Trophoblast cell (in vitro differentiated cells and primary cell): ENCODE data around the gene KLRF1. TPM values are rescaled to one million over a fixed set of nuclear protein-coding genes. Genes with fewer than 3 reads are reported as not detected.

Experiments used
- DNase-seq, 2 donors: peaks; one replicate each; pipeline ENCODE4 v3.0.0-alpha.2; 2016
- H2AFZ ChIP-seq: 2 replicates; pipeline ENCODE4 v1.6.1; 2013; ENCODE audit warnings: low read length, moderate library complexity, mild to moderate bottlenecking; ENCODE audit not compliant: insufficient read depth, poor library complexity
- H2AK5ac ChIP-seq: 2 replicates; pipeline ENCODE4 v1.6.1; 2013; ENCODE audit warnings: mild to moderate bottlenecking, low read length
- H2BK120ac ChIP-seq: 2 replicates; pipeline ENCODE4 v1.6.1; 2013; ENCODE audit warnings: low read length, mild to moderate bottlenecking, moderate library complexity; ENCODE audit not compliant: insufficient read depth, poor library complexity
- H2BK12ac ChIP-seq: 2 replicates; pipeline ENCODE4 v1.6.1; 2013; ENCODE audit warnings: mild to moderate bottlenecking, low read length, moderate library complexity
- H2BK5ac ChIP-seq: 2 replicates; pipeline ENCODE4 v1.6.1; 2013; ENCODE audit warnings: low read length, low read depth, moderate library complexity, mild to moderate bottlenecking; ENCODE audit not compliant: poor library complexity
- H3K14ac ChIP-seq: 2 replicates; pipeline ENCODE4 v1.6.1; 2013; ENCODE audit warnings: mild to moderate bottlenecking, low read length
- H3K18ac ChIP-seq: 2 replicates; pipeline ENCODE4 v1.6.1; 2013; ENCODE audit warnings: mild to moderate bottlenecking, low read length
- H3K23ac ChIP-seq: 2 replicates; pipeline ENCODE4 v1.6.1; 2013; ENCODE audit warnings: low read length
- H3K27ac ChIP-seq: 2 replicates; pipeline ENCODE4 v1.5.1; 2013; ENCODE audit warnings: low read depth, mild to moderate bottlenecking, inconsistent platforms, low read length, moderate library complexity
- H3K27me3 ChIP-seq: 2 replicates; pipeline ENCODE4 v1.6.1; 2013; ENCODE audit warnings: inconsistent platforms, mild to moderate bottlenecking, low read length, moderate library complexity; ENCODE audit not compliant: insufficient read depth
- H3K36me3 ChIP-seq, 2 experiments: 1 replicate in 1 of 2; 2 replicates in 1 of 2; pipeline ENCODE4 v1.6.1; 2013; ENCODE audit warnings: low read length in 2 of 2, mild to moderate bottlenecking in 2 of 2, moderate library complexity in 1 of 2; ENCODE audit not compliant: insufficient read depth in 2 of 2, control insufficient read depth in 1 of 2
- H3K4ac ChIP-seq: 2 replicates; pipeline ENCODE4 v1.6.1; 2013; ENCODE audit warnings: low read depth, mild to moderate bottlenecking, low read length, moderate library complexity
- H3K4me1 ChIP-seq, 2 experiments: 1 replicate in 1 of 2; 2 replicates in 1 of 2; pipeline ENCODE4 v1.6.1; 2013; ENCODE audit warnings: low read length in 2 of 2, mild to moderate bottlenecking in 2 of 2, moderate library complexity in 1 of 2; ENCODE audit not compliant: insufficient read depth in 2 of 2, control insufficient read depth in 1 of 2
- H3K4me2 ChIP-seq: 2 replicates; pipeline ENCODE4 v1.6.1; 2013; ENCODE audit warnings: inconsistent platforms, mild to moderate bottlenecking, low read length, moderate library complexity
- H3K4me3 ChIP-seq: 2 replicates; pipeline ENCODE4 v1.5.1; 2013; ENCODE audit warnings: mild to moderate bottlenecking, low read depth, low read length, inconsistent platforms
- H3K79me1 ChIP-seq: one replicate; pipeline ENCODE4 v1.6.1; 2013; ENCODE audit warnings: low read length
- H3K79me2 ChIP-seq: 2 replicates; pipeline ENCODE4 v1.6.1; 2013; ENCODE audit warnings: low read length, mild to moderate bottlenecking; ENCODE audit not compliant: control insufficient read depth, insufficient read depth, poor library complexity
- H3K9ac ChIP-seq: 2 replicates; pipeline ENCODE4 v1.6.1; 2013; ENCODE audit warnings: mild to moderate bottlenecking, low read length
- H3K9me3 ChIP-seq: 2 replicates; pipeline ENCODE4 v1.6.1; 2013; ENCODE audit warnings: low read depth, mild to moderate bottlenecking, control low read depth, inconsistent platforms, low read length; ENCODE audit not compliant: insufficient read depth
- H4K12ac ChIP-seq: 2 replicates; pipeline ENCODE4 v1.6.1; 2013; ENCODE audit warnings: low read depth, mild to moderate bottlenecking, low read length, moderate library complexity
- H4K8ac ChIP-seq: 2 replicates; pipeline ENCODE4 v1.6.1; 2013; ENCODE audit warnings: low read depth, mild to moderate bottlenecking, low read length, moderate library complexity
- H4K91ac ChIP-seq: one replicate; pipeline ENCODE4 v1.6.1; 2013; ENCODE audit warnings: low read depth, mild to moderate bottlenecking, low read length, moderate library complexity
- WGBS: extraction: QIAGEN DNeasy Blood & Tissue Kit; methylation state at CpG from one replicate; pipeline ENCODE4 v1.1.7; 2013; ENCODE audit warnings: missing lambda C conversion rate; ENCODE audit not compliant: insufficient read length, insufficient coverage; ENCODE audit errors: extremely low coverage; 5-methylcytosine and 5-hydroxymethylcytosine counted together
- polyA plus RNA-seq: library from polyadenylated mRNA; stranded (reverse); fragments of 200-250 nt; gene quantifications from 2 replicates; pipeline ENCODE4 v1.2.3, GENCODE V29; 2013

The KLRF1 gene, protein sequence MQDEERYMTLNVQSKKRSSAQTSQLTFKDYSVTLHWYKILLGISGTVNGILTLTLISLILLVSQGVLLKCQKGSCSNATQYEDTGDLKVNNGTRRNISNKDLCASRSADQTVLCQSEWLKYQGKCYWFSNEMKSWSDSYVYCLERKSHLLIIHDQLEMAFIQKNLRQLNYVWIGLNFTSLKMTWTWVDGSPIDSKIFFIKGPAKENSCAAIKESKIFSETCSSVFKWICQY
- not detected in 2 replicates for polyA plus RNA-seq

GRCh38 chr12:9827209-9827888, at the start of gene KLRF1:
Gene KLRF1, plus strand, starts transcription at chr12:9827481. Its CDS starts 64 bp downstream, at chr12:9827545.
- no peak within 1 kb of the TSS for H4K91ac ChIP-seq
- no peaks in the 10 kb centered on the region for H3K27me3 ChIP-seq
- no peak within 1 kb of the TSS for H3K4me2 ChIP-seq
- no peak within 1 kb of the TSS for H3K9ac ChIP-seq
- H3K79me1 ChIP-seq: no peaks in the 10 kb centered on the region
- H2BK120ac ChIP-seq: no peak within 1 kb of the TSS
- H3K18ac ChIP-seq: no peak within 1 kb of the TSS
- no peak within 1 kb of the TSS for H2AK5ac ChIP-seq
- no peak within 1 kb of the TSS for H2AFZ ChIP-seq
- no peak within 1 kb of the TSS for H3K27ac ChIP-seq
- H2BK12ac ChIP-seq: no peak within 1 kb of the TSS
- no peaks in the 10 kb centered on the region for H3K9me3 ChIP-seq
- H4K8ac ChIP-seq: no peak within 1 kb of the TSS
- no CpG with 5 or more reads among the region's 3 CpGs for WGBS
- no peak within 1 kb of the TSS for H3K4ac ChIP-seq
- no peaks in the 10 kb centered on the region for H3K79me2 ChIP-seq
- H3K4me1 ChIP-seq: no peaks in the 10 kb centered on the region
- H3K14ac ChIP-seq: no peak within 1 kb of the TSS
- no peak within 1 kb of the TSS for H4K12ac ChIP-seq
- H2BK5ac ChIP-seq: no peak within 1 kb of the TSS
- H3K36me3 ChIP-seq: no peaks in the 10 kb centered on the region
- H3K4me3 ChIP-seq: no peak within 1 kb of the TSS
- DNase-seq: no peak
- no peak within 1 kb of the TSS for H3K23ac ChIP-seq

GRCh38 chr12:9779209-9779608, 48.1 kb upstream of the KLRF1 start:
- H2AK5ac ChIP-seq: no peak overlapping the region
- WGBS: no CpG with 5 or more reads among the region's 4 CpGs
- H3K9ac ChIP-seq: no peak overlapping the region
- H4K12ac ChIP-seq: no peak overlapping the region
- H2AFZ ChIP-seq: no peak overlapping the region
- H2BK12ac ChIP-seq: no peak overlapping the region
- H4K8ac ChIP-seq: no peak overlapping the region
- H2BK5ac ChIP-seq: no peak overlapping the region
- H3K36me3 ChIP-seq: no peaks in the 10 kb centered on the region
- H4K91ac ChIP-seq: no peak overlapping the region
- no peak overlapping the region for H3K4ac ChIP-seq
- no peak overlapping the region for H3K14ac ChIP-seq
- no peak overlapping the region for H3K18ac ChIP-seq
- no peak overlapping the region for H3K23ac ChIP-seq
- no peak overlapping the region for H3K27ac ChIP-seq
- no peak for DNase-seq
- H3K4me2 ChIP-seq: no peak overlapping the region
- no peaks in the 10 kb centered on the region for H3K79me1 ChIP-seq
- no peaks in the 10 kb centered on the region for H3K27me3 ChIP-seq
- no peak overlapping the region for H2BK120ac ChIP-seq
- no peak overlapping the region for H3K4me3 ChIP-seq
- H3K79me2 ChIP-seq: no peaks in the 10 kb centered on the region
- no peaks in the 10 kb centered on the region for H3K4me1 ChIP-seq
- H3K9me3 ChIP-seq: peaks cover 2% of the 10 kb centered on the region

DNA sequence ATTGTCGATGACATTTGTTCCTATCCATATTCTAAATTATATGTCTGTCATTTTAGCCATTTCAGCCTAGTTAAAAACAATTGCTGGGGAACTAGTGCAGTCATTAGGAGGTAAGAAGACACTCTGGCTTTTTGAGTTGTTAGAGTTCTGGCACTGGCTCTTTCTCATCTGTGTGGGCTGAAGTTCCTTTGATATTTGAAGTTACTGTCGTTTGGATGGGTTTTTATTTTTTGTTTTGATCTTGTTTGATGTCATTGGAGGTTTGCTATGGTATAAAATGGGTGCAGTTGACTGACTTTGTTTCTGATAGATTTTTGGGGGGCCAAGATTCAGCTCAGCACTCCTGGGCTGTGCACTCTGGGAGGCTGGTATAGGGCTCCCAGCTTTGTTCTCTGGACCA, 45.9 kb upstream of the KLRF1 start:
- no peak overlapping the region for H3K4me2 ChIP-seq
- H3K27ac ChIP-seq: no peak overlapping the region
- no peak overlapping the region for H3K14ac ChIP-seq
- no peak overlapping the region for H3K9ac ChIP-seq
- H2BK12ac ChIP-seq: no peak overlapping the region
- H3K4me3 ChIP-seq: no peak overlapping the region
- H3K79me1 ChIP-seq: no peaks in the 10 kb centered on the region
- no peak overlapping the region for H4K8ac ChIP-seq
- WGBS: no CpG with 5 or more reads among the region's 2 CpGs
- H3K18ac ChIP-seq: no peak overlapping the region
- no peaks in the 10 kb centered on the region for H3K79me2 ChIP-seq
- H3K23ac ChIP-seq: no peak overlapping the region
- peaks cover 2% of the 10 kb centered on the region for H3K9me3 ChIP-seq
- H3K27me3 ChIP-seq: no peaks in the 10 kb centered on the region
- no peak overlapping the region for H2AFZ ChIP-seq
- H4K12ac ChIP-seq: no peak overlapping the region
- H3K36me3 ChIP-seq: no peaks in the 10 kb centered on the region
- no peak overlapping the region for H2AK5ac ChIP-seq
- H4K91ac ChIP-seq: no peak overlapping the region
- H3K4ac ChIP-seq: no peak overlapping the region
- no peak overlapping the region for H2BK5ac ChIP-seq
- no peak for DNase-seq
- H2BK120ac ChIP-seq: no peak overlapping the region
- no peaks in the 10 kb centered on the region for H3K4me1 ChIP-seq

GRCh38 chr12:9782547-9783382, 44.5 kb upstream of the KLRF1 start:
- no peak overlapping the region for H4K12ac ChIP-seq
- no peaks in the 10 kb centered on the region for H3K27me3 ChIP-seq
- H2AFZ ChIP-seq: no peak overlapping the region
- no peak overlapping the region for H3K14ac ChIP-seq
- H3K79me2 ChIP-seq: no peaks in the 10 kb centered on the region
- H3K18ac ChIP-seq: no peak overlapping the region
- no peak overlapping the region for H3K4me2 ChIP-seq
- peaks cover 2% of the 10 kb centered on the region for H3K9me3 ChIP-seq
- no peak overlapping the region for H4K91ac ChIP-seq
- H3K23ac ChIP-seq: no peak overlapping the region
- no peak overlapping the region for H3K9ac ChIP-seq
- H3K4me3 ChIP-seq: no peak overlapping the region
- H3K36me3 ChIP-seq: no peaks in the 10 kb centered on the region
- WGBS: no CpG with 5 or more reads among the region's 7 CpGs
- H3K4me1 ChIP-seq: no peaks in the 10 kb centered on the region
- H2BK120ac ChIP-seq: no peak overlapping the region
- no peaks in the 10 kb centered on the region for H3K79me1 ChIP-seq
- H3K27ac ChIP-seq: no peak overlapping the region
- H2BK5ac ChIP-seq: no peak overlapping the region
- no peak overlapping the region for H2BK12ac ChIP-seq
- no peak overlapping the region for H3K4ac ChIP-seq
- H2AK5ac ChIP-seq: no peak overlapping the region
- no peak for DNase-seq
- H4K8ac ChIP-seq: no peak overlapping the region
